ENCODE measurements around the gene LIX1.
"Not testable (repeated sequence)": the region's sequence is repeated elsewhere in the genome, so short reads cannot be mapped to it uniquely, and the experiment has no call there.

DNA sequence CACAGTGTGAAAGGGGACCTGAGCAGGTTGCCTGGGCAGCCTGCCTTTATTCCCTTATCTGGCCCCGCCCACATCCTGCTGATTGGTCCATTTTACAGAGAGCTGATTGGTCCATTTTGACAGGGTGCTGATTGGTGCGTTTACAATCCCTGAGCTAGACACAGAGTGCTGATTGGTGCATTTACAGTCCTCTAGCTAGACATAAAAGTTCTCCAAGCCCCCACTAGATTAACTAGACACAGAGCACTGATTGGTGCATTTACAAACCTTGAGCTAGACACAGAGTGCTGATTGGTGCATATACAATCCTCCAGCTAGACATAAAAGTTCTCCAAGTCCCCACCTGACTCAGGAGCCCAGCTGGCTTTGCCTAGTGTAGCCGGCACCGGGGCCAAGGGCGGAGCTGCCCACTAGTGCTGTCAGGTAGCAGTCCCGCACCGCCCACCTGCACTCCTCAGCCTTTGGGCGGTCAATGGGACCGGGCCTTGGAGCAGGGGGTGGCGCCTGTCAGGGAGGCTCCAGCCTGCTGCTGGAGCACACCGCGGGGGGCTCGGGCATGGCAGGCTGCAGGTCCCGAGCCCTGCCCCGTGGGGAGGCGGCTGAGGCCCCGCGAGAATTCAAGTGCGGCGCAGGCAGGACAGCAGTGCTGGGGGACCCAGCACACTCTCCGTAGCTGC is 57.5 kb downstream of the LIX1 start:
- not testable (repeated sequence) for TF ChIP-seq POLR2A (IDR thresholded peaks at IDR 0.05; ENCODE audit: low read depth, low read length); POLR2AphosphoS5 (IDR thresholded peaks at IDR 0.05; ENCODE audit: low read depth, low read length); TAF1 (IDR thresholded peaks at IDR 0.05; ENCODE audit: borderline replicate concordance, low read depth, low read length)

Measured in GM12892 (cell line).